ENCODE results near the gene NEK11. TPM values are rescaled to one million over a fixed set of nuclear protein-coding genes. Genes with fewer than 3 reads are reported as not detected.

Gene NEK11
- polyA plus RNA-seq, 1 experiment, result 2.6 TPM

DNA sequence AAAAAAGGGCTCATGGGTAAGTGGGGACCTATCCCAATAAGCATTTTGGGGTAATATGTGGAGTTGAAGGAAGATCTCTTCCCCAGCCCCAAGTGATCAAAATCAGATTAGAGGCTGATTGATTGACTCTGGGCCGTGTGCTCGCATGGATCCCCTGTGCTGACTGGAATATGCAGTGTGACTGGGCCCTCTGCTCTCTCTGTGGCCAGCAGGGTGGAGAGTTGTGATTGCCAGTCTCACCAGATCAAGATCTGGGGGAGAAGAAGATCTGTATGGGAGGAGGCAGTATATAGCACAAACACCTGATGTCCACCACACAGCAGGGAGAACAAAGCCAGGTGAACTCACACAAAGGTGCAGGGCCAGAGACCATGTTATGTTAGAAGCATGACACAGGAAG, 363.7 kb downstream of the NEK11 start:
- H3K36me3 ChIP-seq (ENCODE audit: control insufficient read depth, insufficient read depth, low read length), result peaks cover 1% of the 10 kb centered on the region; the same call in 1 of the 2 replicates
- ChIA-PET CTCF (no interaction called here), POLR2A (no interaction called here)
- no peak for DNase-seq (ENCODE audit: low read depth)
- no peaks in the 10 kb centered on the region for H3K27me3 ChIP-seq (ENCODE audit: control insufficient read depth, insufficient read depth, low read length)
- TF ChIP-seq, protein P1, sequence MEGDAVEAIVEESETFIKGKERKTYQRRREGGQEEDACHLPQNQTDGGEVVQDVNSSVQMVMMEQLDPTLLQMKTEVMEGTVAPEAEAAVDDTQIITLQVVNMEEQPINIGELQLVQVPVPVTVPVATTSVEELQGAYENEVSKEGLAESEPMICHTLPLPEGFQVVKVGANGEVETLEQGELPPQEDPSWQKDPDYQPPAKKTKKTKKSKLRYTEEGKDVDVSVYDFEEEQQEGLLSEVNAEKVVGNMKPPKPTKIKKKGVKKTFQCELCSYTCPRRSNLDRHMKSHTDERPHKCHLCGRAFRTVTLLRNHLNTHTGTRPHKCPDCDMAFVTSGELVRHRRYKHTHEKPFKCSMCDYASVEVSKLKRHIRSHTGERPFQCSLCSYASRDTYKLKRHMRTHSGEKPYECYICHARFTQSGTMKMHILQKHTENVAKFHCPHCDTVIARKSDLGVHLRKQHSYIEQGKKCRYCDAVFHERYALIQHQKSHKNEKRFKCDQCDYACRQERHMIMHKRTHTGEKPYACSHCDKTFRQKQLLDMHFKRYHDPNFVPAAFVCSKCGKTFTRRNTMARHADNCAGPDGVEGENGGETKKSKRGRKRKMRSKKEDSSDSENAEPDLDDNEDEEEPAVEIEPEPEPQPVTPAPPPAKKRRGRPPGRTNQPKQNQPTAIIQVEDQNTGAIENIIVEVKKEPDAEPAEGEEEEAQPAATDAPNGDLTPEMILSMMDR (IDR thresholded peaks at IDR 0.05; ENCODE audit: insufficient read depth, low read depth, low read length), result no peak
- no peak overlapping the region for H3K4me3 ChIP-seq (ENCODE audit: low read depth, low read length)

DNA sequence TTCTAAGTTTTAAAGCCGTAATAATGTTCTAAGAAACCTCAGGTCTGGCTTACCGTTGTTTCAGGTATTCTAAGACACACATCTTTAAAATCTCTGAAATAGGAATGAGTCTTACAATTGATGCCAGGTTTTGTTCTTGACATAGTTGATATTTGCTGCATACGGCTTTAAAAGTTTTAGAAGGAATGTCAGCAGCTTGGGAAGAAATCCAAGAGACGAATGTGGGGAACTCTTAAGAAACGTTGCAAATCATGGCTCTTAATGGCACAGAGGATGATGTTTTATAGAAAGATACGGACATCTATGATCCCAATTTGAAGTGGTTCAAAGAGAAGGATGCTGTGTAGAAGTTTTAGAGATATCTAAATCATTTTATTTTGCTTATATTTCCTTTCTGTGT, 366.4 kb downstream of the NEK11 start:
- no peaks in the 10 kb centered on the region for H3K36me3 ChIP-seq (ENCODE audit: control insufficient read depth, insufficient read depth, low read length)
- H3K4me3 ChIP-seq (ENCODE audit: low read depth, low read length), result no peak overlapping the region
- no peaks in the 10 kb centered on the region for H3K27me3 ChIP-seq (ENCODE audit: control insufficient read depth, insufficient read depth, low read length)
- DNase-seq (ENCODE audit: low read depth), result no peak
- ChIA-PET CTCF (no interaction called here), POLR2A (no interaction called here)
- TF ChIP-seq, protein P1 (IDR thresholded peaks at IDR 0.05; ENCODE audit: insufficient read depth, low read depth, low read length), result no peak

DNA sequence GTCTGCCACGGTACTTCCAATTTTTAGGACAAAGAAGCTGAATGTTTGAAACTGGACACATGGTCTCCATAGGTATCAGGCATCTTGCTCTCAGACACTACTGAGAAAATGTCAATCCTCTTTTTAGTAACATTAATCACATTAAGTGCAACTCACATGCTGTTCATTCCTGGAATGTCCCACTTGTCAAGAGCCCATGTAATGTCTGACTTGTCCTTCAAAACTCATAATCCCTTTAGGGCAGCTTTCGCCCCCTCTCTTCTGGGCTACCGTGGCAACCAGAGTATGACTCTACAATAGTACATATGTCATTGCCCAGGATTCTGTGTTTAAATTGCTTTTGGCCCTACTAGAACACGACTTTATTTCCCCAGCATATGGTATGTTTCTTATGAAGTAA, 367.2 kb downstream of the NEK11 start:
- H3K27me3 ChIP-seq (ENCODE audit: control insufficient read depth, insufficient read depth, low read length), result no peaks in the 10 kb centered on the region
- no peak overlapping the region for H3K4me3 ChIP-seq (ENCODE audit: low read depth, low read length)
- no peak for DNase-seq (ENCODE audit: low read depth)
- ChIA-PET POLR2A (no interaction called here), CTCF (no interaction called here)
- TF ChIP-seq, protein P1 (IDR thresholded peaks at IDR 0.05; ENCODE audit: insufficient read depth, low read depth, low read length), result no peak
- H3K36me3 ChIP-seq (ENCODE audit: control insufficient read depth, insufficient read depth, low read length), result no peaks in the 10 kb centered on the region

DNA sequence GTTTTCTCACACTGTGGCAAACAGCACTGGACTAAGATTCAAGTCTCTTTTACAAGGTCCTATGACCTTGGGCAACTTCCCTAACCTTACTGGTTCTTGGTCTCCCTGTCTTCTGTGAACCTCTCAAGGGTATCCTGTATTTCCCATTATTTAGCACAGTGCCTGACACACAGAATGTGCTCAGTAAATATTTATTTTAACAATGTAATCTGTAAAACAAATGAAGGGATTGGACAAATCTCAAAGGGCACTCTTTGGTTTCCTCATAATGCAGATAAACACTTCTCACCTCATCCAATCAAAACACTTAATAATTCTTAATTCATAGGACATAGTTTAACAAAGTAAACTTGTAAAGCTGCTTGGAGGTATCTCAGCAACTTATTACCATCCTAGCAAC, 367.7 kb downstream of the NEK11 start:
- no peaks in the 10 kb centered on the region for H3K27me3 ChIP-seq (ENCODE audit: control insufficient read depth, insufficient read depth, low read length)
- ChIA-PET POLR2A (no interaction called here), CTCF (no interaction called here)
- no peaks in the 10 kb centered on the region for H3K36me3 ChIP-seq (ENCODE audit: control insufficient read depth, insufficient read depth, low read length)
- TF ChIP-seq, protein P1 (IDR thresholded peaks at IDR 0.05; ENCODE audit: insufficient read depth, low read depth, low read length), result no peak
- no peak for DNase-seq (ENCODE audit: low read depth)
- no peak overlapping the region for H3K4me3 ChIP-seq (ENCODE audit: low read depth, low read length)

DNA sequence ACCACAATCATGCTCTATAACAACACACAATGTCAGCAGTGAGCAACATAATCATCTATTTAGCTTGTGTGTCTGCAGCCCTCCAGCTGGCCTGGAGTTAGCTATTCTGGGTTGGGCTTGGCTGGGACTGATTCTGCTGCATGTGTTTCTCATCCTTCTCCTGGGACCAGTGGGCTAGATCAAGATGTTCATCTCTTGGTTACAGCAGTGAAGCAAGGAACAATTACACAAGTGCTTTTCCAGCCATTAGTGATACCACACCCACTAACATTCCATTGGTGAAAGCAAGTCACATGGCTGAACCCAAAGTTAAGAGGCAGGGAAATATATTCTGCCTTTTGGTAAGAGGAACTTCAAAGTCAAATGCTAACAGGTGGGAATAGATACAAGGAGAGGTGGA, 369.5 kb downstream of the NEK11 start:
- no peak overlapping the region for H3K4me3 ChIP-seq (ENCODE audit: low read depth, low read length)
- TF ChIP-seq, protein P1 (IDR thresholded peaks at IDR 0.05; ENCODE audit: insufficient read depth, low read depth, low read length), result no peak
- no peak for DNase-seq (ENCODE audit: low read depth)
- ChIA-PET CTCF (interaction anchor here (2.1 kb wide), 1 partner anchor 15 kb away, joined by 6 read pairs; the partner anchor contains the start of gene NUDT16), POLR2A (no interaction called here)
- H3K36me3 ChIP-seq (ENCODE audit: control insufficient read depth, insufficient read depth, low read length), result no peaks in the 10 kb centered on the region
- no peaks in the 10 kb centered on the region for H3K27me3 ChIP-seq (ENCODE audit: control insufficient read depth, insufficient read depth, low read length)

Measured in BJ (cell line).